RWPE1 (cell line): Measurements from ENCODE around the gene FMC1.

Experiments
- CTCF ChIA-PET: fragments of 350-600 bp; sonication (Branson Sonifier 250); formaldehyde crosslinking; extraction: SDS; loops from one replicate; lab custom pipeline; 2021; lab: Yijun Ruan, JAX
- POLR2A ChIA-PET: fragments of 400-600 bp; formaldehyde crosslinking; extraction: SDS; loops from one replicate; lab custom pipeline; 2020; ENCODE audit warnings: antibody characterized with exemption; ENCODE audit not compliant: low non-redundant PET; lab: Yijun Ruan, JAX
- DNase-seq: peaks from one replicate; pipeline ENCODE4 v3.0.0; 2012; ENCODE audit warnings: low spot score
- H3K27ac ChIP-seq: fragments of 450-650 bp; 2 replicates; pipeline ENCODE4 v1.5.1; 2017
- TF ChIP-seq, protein P1 (sequence below): fragments of 450-650 bp; conservative IDR thresholded peaks from 2 replicates; pipeline ENCODE4 v1.5.1; 2017; ENCODE audit warnings: low read depth, mild to moderate bottlenecking

FMC1 gene

DNA sequence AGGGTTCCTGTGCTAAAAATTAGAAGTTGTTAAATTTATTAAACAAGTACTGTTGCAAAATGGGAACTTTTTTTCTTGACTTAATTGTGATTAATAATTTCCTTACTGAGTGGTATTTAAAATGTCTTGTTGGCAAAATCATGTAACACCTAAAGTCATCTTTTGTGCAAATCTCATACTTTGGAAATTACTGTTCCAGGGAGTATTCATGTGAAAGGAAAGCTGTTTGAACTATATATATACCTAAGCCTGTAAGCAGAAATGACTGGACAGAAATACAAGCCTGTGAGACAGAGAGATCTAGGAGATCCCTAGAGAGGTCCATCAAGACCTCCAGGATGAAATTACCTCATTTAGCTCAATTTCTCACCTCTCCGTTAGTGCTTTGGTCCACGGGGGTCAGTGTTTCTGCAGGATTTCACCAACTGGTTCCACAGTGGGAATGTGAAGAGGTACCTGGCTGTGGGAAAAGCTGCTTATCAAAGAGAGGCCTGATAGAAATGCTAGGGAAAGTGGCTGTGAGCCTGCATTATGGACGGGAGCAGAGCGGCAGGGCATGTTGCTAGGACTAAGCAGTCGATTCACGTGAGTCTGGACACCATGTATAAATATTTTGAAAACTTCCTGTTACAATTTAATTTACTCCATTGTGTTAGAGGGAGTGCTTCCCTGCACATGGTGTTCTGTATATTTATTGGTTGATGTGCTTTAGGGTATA lies 26.5 kb downstream of the FMC1 start:
- CTCF ChIA-PET: interaction anchor here (0.7 kb wide), 1 partner anchor 477 kb away, joined by 3 read pairs; no protein-coding TSS in a partner anchor
- TF ChIP-seq, protein P1, sequence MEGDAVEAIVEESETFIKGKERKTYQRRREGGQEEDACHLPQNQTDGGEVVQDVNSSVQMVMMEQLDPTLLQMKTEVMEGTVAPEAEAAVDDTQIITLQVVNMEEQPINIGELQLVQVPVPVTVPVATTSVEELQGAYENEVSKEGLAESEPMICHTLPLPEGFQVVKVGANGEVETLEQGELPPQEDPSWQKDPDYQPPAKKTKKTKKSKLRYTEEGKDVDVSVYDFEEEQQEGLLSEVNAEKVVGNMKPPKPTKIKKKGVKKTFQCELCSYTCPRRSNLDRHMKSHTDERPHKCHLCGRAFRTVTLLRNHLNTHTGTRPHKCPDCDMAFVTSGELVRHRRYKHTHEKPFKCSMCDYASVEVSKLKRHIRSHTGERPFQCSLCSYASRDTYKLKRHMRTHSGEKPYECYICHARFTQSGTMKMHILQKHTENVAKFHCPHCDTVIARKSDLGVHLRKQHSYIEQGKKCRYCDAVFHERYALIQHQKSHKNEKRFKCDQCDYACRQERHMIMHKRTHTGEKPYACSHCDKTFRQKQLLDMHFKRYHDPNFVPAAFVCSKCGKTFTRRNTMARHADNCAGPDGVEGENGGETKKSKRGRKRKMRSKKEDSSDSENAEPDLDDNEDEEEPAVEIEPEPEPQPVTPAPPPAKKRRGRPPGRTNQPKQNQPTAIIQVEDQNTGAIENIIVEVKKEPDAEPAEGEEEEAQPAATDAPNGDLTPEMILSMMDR: no peak
- POLR2A ChIA-PET: no interaction called here
- DNase-seq: no peak
- H3K27ac ChIP-seq: no peak overlapping the region

- DNase-seq: no peak
- ChIA-PET CTCF (no interaction called here), POLR2A (no interaction called here)
- TF ChIP-seq, protein P1: no peak
- no peak overlapping the region for H3K27ac ChIP-seq
Observed at GRCh38 chr7:139370301-139370942, 29.3 kb downstream of the FMC1 start.

- H3K27ac ChIP-seq: no peak overlapping the region
- DNase-seq: no peak
- TF ChIP-seq, protein P1: no peak
- ChIA-PET POLR2A (no interaction called here), CTCF (no interaction called here)
Observed at GRCh38 chr7:139370943-139371313, 29.8 kb downstream of the FMC1 start.

DNA sequence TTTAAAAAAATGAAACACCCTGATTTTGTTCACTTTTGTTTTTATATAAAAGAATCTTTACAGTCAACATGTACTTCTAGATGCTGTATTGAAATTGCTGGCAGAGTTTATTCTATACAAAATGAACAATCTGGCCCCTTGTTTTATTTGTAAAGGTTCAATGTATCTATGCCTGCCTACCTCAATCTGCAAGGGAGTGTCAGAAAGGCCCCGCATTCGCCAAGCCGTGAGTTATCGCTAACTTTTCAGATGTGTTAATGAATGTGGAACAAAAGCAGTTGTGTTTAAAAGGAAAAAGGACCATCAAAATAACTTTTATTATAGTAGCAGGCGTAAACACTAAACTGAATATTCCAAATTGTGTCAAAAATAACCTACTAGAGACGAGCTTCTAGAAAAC lies 33.1 kb downstream of the FMC1 start:
- no peak for DNase-seq
- TF ChIP-seq, protein P1: no peak
- CTCF ChIA-PET: no interaction called here
- POLR2A ChIA-PET: no interaction called here
- no peak overlapping the region for H3K27ac ChIP-seq

DNA sequence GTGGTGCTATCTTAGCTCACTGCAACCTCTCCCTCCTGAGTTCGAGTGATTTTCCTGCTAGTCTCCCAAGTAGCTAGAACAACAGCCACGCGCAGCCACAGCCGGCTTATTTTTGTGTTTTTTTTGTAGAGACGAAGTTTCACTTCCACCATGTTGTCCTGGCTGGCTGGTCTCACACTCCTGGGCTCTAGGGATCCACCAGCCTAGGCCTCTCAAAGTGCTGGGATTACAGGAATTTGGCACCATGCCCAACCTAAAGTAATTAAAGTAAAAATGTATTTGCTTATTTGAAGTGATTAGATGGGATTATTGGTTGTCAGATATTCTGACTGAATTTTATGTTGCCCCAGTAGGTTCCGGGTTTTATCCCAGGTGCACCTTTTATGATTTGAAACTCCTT lies 41.3 kb downstream of the FMC1 start:
- POLR2A ChIA-PET: no interaction called here
- no peak for DNase-seq
- CTCF ChIA-PET: no interaction called here
- no peak overlapping the region for H3K27ac ChIP-seq
- TF ChIP-seq, protein P1: no peak

DNA sequence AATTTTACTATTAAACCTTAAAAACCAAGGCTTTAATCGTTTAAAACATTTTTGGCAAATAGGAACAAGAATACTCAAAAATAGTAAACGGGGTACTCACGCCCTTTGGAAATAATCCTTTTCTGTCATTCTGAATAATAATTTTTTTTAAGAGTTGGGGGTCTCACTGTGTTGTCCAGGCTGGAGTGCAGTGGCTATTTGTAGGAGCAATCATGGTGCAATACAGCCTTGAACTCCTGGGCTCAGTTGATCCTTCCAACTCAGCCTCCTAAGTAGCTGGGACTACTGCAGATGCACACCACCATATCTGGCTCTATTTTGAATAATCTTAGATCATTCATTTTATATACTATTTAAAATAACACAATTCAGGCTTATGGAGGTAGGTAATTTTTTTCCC lies 43.5 kb downstream of the FMC1 start:
- POLR2A ChIA-PET: interaction anchor here (0.6 kb wide), 1 partner anchor 921 kb away, joined by 3 read pairs; no protein-coding TSS in a partner anchor
- DNase-seq: no peak
- no peak overlapping the region for H3K27ac ChIP-seq
- TF ChIP-seq, protein P1: no peak
- CTCF ChIA-PET: no interaction called here
